ENCODE results near the gene UBE2R2.

The UBE2R2 gene

GRCh38 chr9:33884856-33885701, 68.1 kb downstream of the UBE2R2 start:
- DNase-seq (ENCODE audit: low read depth in 2 of 2) = no peak

- DNase-seq (ENCODE audit: low read depth in 2 of 2) = no peak
Observed at GRCh38 chr9:33885948-33886347, 69.0 kb downstream of the UBE2R2 start.

- no peak for DNase-seq (ENCODE audit: low read depth in 2 of 2)
Observed at GRCh38 chr9:33893861-33894260, 76.9 kb downstream of the UBE2R2 start.

- DNase-seq (ENCODE audit: low read depth in 2 of 2) = no peak
Observed at GRCh38 chr9:33894316-33894715, 77.4 kb downstream of the UBE2R2 start.

GRCh38 chr9:33903157-33903780, 86.3 kb downstream of the UBE2R2 start:
- no peak for DNase-seq (ENCODE audit: low read depth in 2 of 2)

GRCh38 chr9:33905137-33905536, 88.2 kb downstream of the UBE2R2 start:
- no peak for DNase-seq (ENCODE audit: low read depth in 2 of 2)

GRCh38 chr9:33906769-33907168, 89.8 kb downstream of the UBE2R2 start:
- DNase-seq (ENCODE audit: low read depth in 2 of 2) = no peak

GRCh38 chr9:33907347-33907746, 90.4 kb downstream of the UBE2R2 start:
- DNase-seq (ENCODE audit: low read depth in 2 of 2) = no peak

GRCh38 chr9:33908114-33908513, 91.2 kb downstream of the UBE2R2 start:
- no peak for DNase-seq (ENCODE audit: low read depth in 2 of 2)

GRCh38 chr9:33908749-33909148, 91.8 kb downstream of the UBE2R2 start:
- DNase-seq (ENCODE audit: low read depth in 2 of 2) = no peak

- no peak for DNase-seq (ENCODE audit: low read depth in 2 of 2)
Observed at GRCh38 chr9:33913541-33913940, 96.6 kb downstream of the UBE2R2 start.

GRCh38 chr9:33914887-33915628, 98.1 kb downstream of the UBE2R2 start:
- no peak for DNase-seq (ENCODE audit: low read depth in 2 of 2)

- no peak for DNase-seq (ENCODE audit: low read depth in 2 of 2)
Observed at GRCh38 chr9:33917036-33917435, 100.1 kb downstream of the UBE2R2 start.

GRCh38 chr9:33919276-33919897, 102.4 kb downstream of the UBE2R2 start:
- no peak for DNase-seq (ENCODE audit: low read depth in 2 of 2)

GRCh38 chr9:33921967-33922895, 105.3 kb downstream of the UBE2R2 start:
- no peak for DNase-seq (ENCODE audit: low read depth in 2 of 2)

- no peak for DNase-seq (ENCODE audit: low read depth in 2 of 2)
Observed at GRCh38 chr9:33923079-33923478, 106.1 kb downstream of the UBE2R2 start.

- no peak for DNase-seq (ENCODE audit: low read depth in 2 of 2)
Observed at GRCh38 chr9:33923998-33924701, 107.2 kb downstream of the UBE2R2 start.

GRCh38 chr9:33924978-33925797, 108.2 kb downstream of the UBE2R2 start:
- DNase-seq (ENCODE audit: low read depth in 2 of 2) = no peak

- DNase-seq (ENCODE audit: low read depth in 2 of 2) = no peak
Observed at GRCh38 chr9:33926746-33927485, 110.0 kb downstream of the UBE2R2 start.
